ACC112 (cell line): ENCODE measurements around the gene TEX10.
"Not testable (repeated sequence)": the region's sequence is repeated elsewhere in the genome, so short reads cannot be mapped to it uniquely, and the experiment has no call there.

Source experiments
- H2AFZ ChIP-seq: fragments of 200-600 bp; sonication (generic); one replicate; pipeline ENCODE4 v1.6.0; 2017; ENCODE audit warnings: antibody characterized with exemption, low read length; ENCODE audit not compliant: unreplicated experiment
- H3K27ac ChIP-seq: fragments of 200-600 bp; sonication (generic); 2 replicates; pipeline ENCODE4 v1.5.1; 2014; ENCODE audit warnings: low read depth, mild to moderate bottlenecking, antibody characterized with exemption, low read length, moderate library complexity
- H3K27me3 ChIP-seq: fragments of 200-600 bp; sonication (generic); 2 replicates; pipeline ENCODE4 v1.6.1; 2014; ENCODE audit warnings: mild to moderate bottlenecking, antibody characterized with exemption, low read length, moderate library complexity, mixed read lengths; ENCODE audit not compliant: insufficient read depth
- H3K36me3 ChIP-seq: fragments of 200-600 bp; sonication (generic); 2 replicates; pipeline ENCODE4 v1.6.1; 2016; ENCODE audit warnings: mild to moderate bottlenecking, antibody characterized with exemption, low read length, moderate library complexity, mixed read lengths; ENCODE audit not compliant: insufficient read depth
- H3K4me1 ChIP-seq: fragments of 200-600 bp; sonication (generic); one replicate; pipeline ENCODE4 v1.6.1; 2016; ENCODE audit warnings: low read length, mixed read lengths; ENCODE audit not compliant: insufficient read depth, unreplicated experiment, control insufficient read depth
- H3K4me3 ChIP-seq: fragments of 200-600 bp; sonication (generic); 2 replicates; pipeline ENCODE4 v1.5.1; 2014; ENCODE audit warnings: mild to moderate bottlenecking, low read depth, low read length
- H3K79me2 ChIP-seq: fragments of 200-600 bp; sonication (generic); one replicate; pipeline ENCODE4 v1.6.0; 2016; ENCODE audit warnings: low read length; ENCODE audit not compliant: control insufficient read depth, unreplicated experiment, insufficient read depth

Gene TEX10

GRCh38 chr9:100350188-100350587 lies 2.6 kb downstream of the TEX10 start:
- H3K27ac ChIP-seq, result no peak overlapping the region
- H3K4me1 ChIP-seq, result peaks cover 32% of the 10 kb centered on the region
- H3K27me3 ChIP-seq, result no peaks in the 10 kb centered on the region
- H3K4me3 ChIP-seq, result peak overlapping the region; percentile 64
- H3K79me2 ChIP-seq, result peaks cover 71% of the 10 kb centered on the region
- no peak overlapping the region for H2AFZ ChIP-seq
- peaks cover 14% of the 10 kb centered on the region for H3K36me3 ChIP-seq

- peaks cover 19% of the 10 kb centered on the region for H3K36me3 ChIP-seq
- H3K27me3 ChIP-seq, result no peaks in the 10 kb centered on the region
- peak overlapping the region; percentile 11; the same call in 1 of the 2 replicates for H3K27ac ChIP-seq
- peaks cover 92% of the 10 kb centered on the region for H3K79me2 ChIP-seq
- no peak overlapping the region for H2AFZ ChIP-seq
- peaks cover 36% of the 10 kb centered on the region for H3K4me1 ChIP-seq
- H3K4me3 ChIP-seq, result no peak overlapping the region
Observed at GRCh38 chr9:100346836-100347235, 5.9 kb downstream of the TEX10 start.

- no peaks in the 10 kb centered on the region for H3K27me3 ChIP-seq
- no peak overlapping the region for H3K4me3 ChIP-seq
- peaks cover 32% of the 10 kb centered on the region for H3K36me3 ChIP-seq
- H3K79me2 ChIP-seq, result peaks cover 80% of the 10 kb centered on the region
- H3K4me1 ChIP-seq, result peaks cover 10% of the 10 kb centered on the region
- no peak overlapping the region for H2AFZ ChIP-seq
- no peak overlapping the region for H3K27ac ChIP-seq
Observed at GRCh38 chr9:100341889-100342288, 10.9 kb downstream of the TEX10 start.

- Histone ChIP-seq H3K79me2 (peaks cover 69% of the 10 kb centered on the region), H3K36me3 (peaks cover 18% of the 10 kb centered on the region)
Observed at GRCh38 chr9:100340224-100340623, 12.5 kb downstream of the TEX10 start.

GRCh38 chr9:100338736-100339135 lies 14.0 kb downstream of the TEX10 start:
- H2AFZ ChIP-seq, H3K4me1 ChIP-seq, H3K4me3 ChIP-seq, H3K27me3 ChIP-seq, H3K27ac ChIP-seq: not testable (repeated sequence)
- Histone ChIP-seq H3K36me3 (peaks cover 12% of the 10 kb centered on the region; the same call in 1 of the 2 replicates), H3K79me2 (peaks cover 55% of the 10 kb centered on the region)

More at GRCh38 chr9:100340224-100340623, 12.5 kb downstream of the TEX10 start:
- Histone ChIP-seq H3K27me3 (no peaks in the 10 kb centered on the region), H3K4me1 (peaks cover 4% of the 10 kb centered on the region), H3K4me3 (no peak overlapping the region), H2AFZ (no peak overlapping the region), H3K27ac (no peak overlapping the region)

GRCh38 chr9:100324594-100325200 lies 28.0 kb downstream of the TEX10 start:
- H3K27ac ChIP-seq, result no peak overlapping the region
- peaks cover 24% of the 10 kb centered on the region for H3K36me3 ChIP-seq
- no peak overlapping the region for H3K4me3 ChIP-seq
- no peaks in the 10 kb centered on the region for H3K4me1 ChIP-seq
- H2AFZ ChIP-seq, result no peak overlapping the region
- peaks cover 7% of the 10 kb centered on the region for H3K79me2 ChIP-seq
- no peaks in the 10 kb centered on the region for H3K27me3 ChIP-seq

GRCh38 chr9:100322954-100323536 lies 29.7 kb downstream of the TEX10 start:
- no peaks in the 10 kb centered on the region for H3K27me3 ChIP-seq
- H2AFZ ChIP-seq, result no peak overlapping the region
- no peak overlapping the region for H3K4me3 ChIP-seq
- H3K4me1 ChIP-seq, result peaks cover 4% of the 10 kb centered on the region
- H3K36me3 ChIP-seq, result peaks cover 20% of the 10 kb centered on the region
- no peak overlapping the region for H3K27ac ChIP-seq
- H3K79me2 ChIP-seq, result peaks cover 7% of the 10 kb centered on the region

GRCh38 chr9:100317706-100318105 lies 35.0 kb downstream of the TEX10 start:
- Histone ChIP-seq H3K79me2 (peaks cover 33% of the 10 kb centered on the region), H2AFZ (no peak overlapping the region), H3K4me1 (peaks cover 25% of the 10 kb centered on the region), H3K4me3 (peak overlapping the region; percentile 22; the same call in 1 of the 2 replicates), H3K27me3 (no peaks in the 10 kb centered on the region), H3K36me3 (peaks cover 35% of the 10 kb centered on the region), H3K27ac (peak overlapping the region; percentile 64)

- no peak overlapping the region for H2AFZ ChIP-seq
- H3K36me3 ChIP-seq, result peaks cover 42% of the 10 kb centered on the region
- H3K27me3 ChIP-seq, result no peaks in the 10 kb centered on the region
- H3K4me3 ChIP-seq, result no peak overlapping the region
- peaks cover 25% of the 10 kb centered on the region for H3K4me1 ChIP-seq
- H3K79me2 ChIP-seq, result peaks cover 48% of the 10 kb centered on the region
- H3K27ac ChIP-seq, result no peak overlapping the region
Observed at GRCh38 chr9:100315561-100315960, 37.2 kb downstream of the TEX10 start.

GRCh38 chr9:100309992-100310391 lies 42.8 kb downstream of the TEX10 start:
- Histone ChIP-seq H3K27me3 (no peaks in the 10 kb centered on the region), H3K79me2 (peaks cover 57% of the 10 kb centered on the region), H3K27ac (0 out of 2 replicates have a peak overlapping the region, but pooled peaks have one; percentile 17), H3K4me3 (no peak overlapping the region), H3K36me3 (peaks cover 34% of the 10 kb centered on the region), H2AFZ (no peak overlapping the region), H3K4me1 (peaks cover 16% of the 10 kb centered on the region)

GRCh38 chr9:100308965-100309564 lies 43.7 kb downstream of the TEX10 start:
- H3K4me1 ChIP-seq, result peaks cover 16% of the 10 kb centered on the region
- H3K79me2 ChIP-seq, result peaks cover 57% of the 10 kb centered on the region
- H2AFZ ChIP-seq, result no peak overlapping the region
- peak overlapping the region; percentile 17; the same call in 1 of the 2 replicates for H3K27ac ChIP-seq
- H3K36me3 ChIP-seq, result peaks cover 29% of the 10 kb centered on the region
- no peak overlapping the region for H3K4me3 ChIP-seq
- H3K27me3 ChIP-seq, result no peaks in the 10 kb centered on the region
